ENCODE results near the gene ZSCAN5A. TPM values are rescaled to one million over a fixed set of nuclear protein-coding genes. Genes with fewer than 3 reads are reported as not detected.

The ZSCAN5A gene
- total RNA-seq, 1 donor from 2014 or later: 6.6 TPM

DNA sequence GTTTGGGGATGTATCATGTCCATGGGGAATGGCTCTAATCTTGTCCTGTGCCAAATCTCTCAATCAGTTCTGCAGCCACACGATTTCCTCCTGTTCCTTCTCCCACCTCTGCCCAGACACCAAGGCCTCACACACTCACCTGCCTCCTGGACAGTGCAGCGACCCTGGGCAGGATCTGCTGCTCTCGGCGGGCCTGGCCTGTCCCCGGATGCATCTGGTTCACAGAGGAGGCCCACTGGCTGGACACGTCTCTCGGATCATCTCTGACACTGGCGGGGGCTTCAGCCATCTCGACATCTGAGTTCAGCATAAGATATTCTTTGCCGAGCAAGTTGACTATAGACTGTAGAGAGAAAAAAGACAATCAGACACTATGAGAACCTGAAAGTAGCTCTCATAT lies 122.9 kb downstream of the ZSCAN5A start:
- Mint-ChIP-seq H3K36me3 (ENCODE audit: low read depth, unreplicated experiment) (no peaks in the 10 kb centered on the region), H3K4me3 (ENCODE audit: unreplicated experiment) (no peak overlapping the region), H3K4me1 (ENCODE audit: low read depth, unreplicated experiment) (no peaks in the 10 kb centered on the region), H3K9me3 (ENCODE audit: unreplicated experiment) (no peaks in the 10 kb centered on the region), H3K27ac (ENCODE audit: unreplicated experiment) (no peak overlapping the region), H3K27me3 (ENCODE audit: low read depth, unreplicated experiment) (peaks cover 8% of the 10 kb centered on the region)
- TF ChIP-seq, protein P1, sequence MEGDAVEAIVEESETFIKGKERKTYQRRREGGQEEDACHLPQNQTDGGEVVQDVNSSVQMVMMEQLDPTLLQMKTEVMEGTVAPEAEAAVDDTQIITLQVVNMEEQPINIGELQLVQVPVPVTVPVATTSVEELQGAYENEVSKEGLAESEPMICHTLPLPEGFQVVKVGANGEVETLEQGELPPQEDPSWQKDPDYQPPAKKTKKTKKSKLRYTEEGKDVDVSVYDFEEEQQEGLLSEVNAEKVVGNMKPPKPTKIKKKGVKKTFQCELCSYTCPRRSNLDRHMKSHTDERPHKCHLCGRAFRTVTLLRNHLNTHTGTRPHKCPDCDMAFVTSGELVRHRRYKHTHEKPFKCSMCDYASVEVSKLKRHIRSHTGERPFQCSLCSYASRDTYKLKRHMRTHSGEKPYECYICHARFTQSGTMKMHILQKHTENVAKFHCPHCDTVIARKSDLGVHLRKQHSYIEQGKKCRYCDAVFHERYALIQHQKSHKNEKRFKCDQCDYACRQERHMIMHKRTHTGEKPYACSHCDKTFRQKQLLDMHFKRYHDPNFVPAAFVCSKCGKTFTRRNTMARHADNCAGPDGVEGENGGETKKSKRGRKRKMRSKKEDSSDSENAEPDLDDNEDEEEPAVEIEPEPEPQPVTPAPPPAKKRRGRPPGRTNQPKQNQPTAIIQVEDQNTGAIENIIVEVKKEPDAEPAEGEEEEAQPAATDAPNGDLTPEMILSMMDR (IDR thresholded peaks at IDR 0.05; ENCODE audit: insufficient read depth, low read depth, low read length): no peak
- TF ChIP-seq EZH2 (IDR thresholded peaks at IDR 0.05; ENCODE audit: insufficient read depth, low read length): no peak
- Histone ChIP-seq H3K79me2 (ENCODE audit: insufficient read depth, low read length) (no peaks in the 10 kb centered on the region), H3K36me3 (ENCODE audit: insufficient read depth, low read length) (no peaks in the 10 kb centered on the region), H3K4me3 (ENCODE audit: insufficient read depth, low read depth, low read length) (no peak overlapping the region), H3K9me3 (ENCODE audit: insufficient read depth, low read depth, low read length) (no peaks in the 10 kb centered on the region), H3K4me2 (ENCODE audit: low read length) (no peak overlapping the region), H3K27me3 (ENCODE audit: insufficient read depth, low read length) (no peaks in the 10 kb centered on the region), H4K20me1 (ENCODE audit: insufficient read depth, low read length) (no peaks in the 10 kb centered on the region), H3K27ac (ENCODE audit: low read depth, low read length) (no peak overlapping the region), H2AFZ (ENCODE audit: low read depth, low read length) (no peak overlapping the region), H3K9ac (ENCODE audit: low read length) (no peak overlapping the region), H3K4me1 (ENCODE audit: insufficient read depth, low read length) (no peaks in the 10 kb centered on the region)
- DNase-seq (ENCODE audit: low read depth): no peak
- FAIRE-seq: no peak

DNA sequence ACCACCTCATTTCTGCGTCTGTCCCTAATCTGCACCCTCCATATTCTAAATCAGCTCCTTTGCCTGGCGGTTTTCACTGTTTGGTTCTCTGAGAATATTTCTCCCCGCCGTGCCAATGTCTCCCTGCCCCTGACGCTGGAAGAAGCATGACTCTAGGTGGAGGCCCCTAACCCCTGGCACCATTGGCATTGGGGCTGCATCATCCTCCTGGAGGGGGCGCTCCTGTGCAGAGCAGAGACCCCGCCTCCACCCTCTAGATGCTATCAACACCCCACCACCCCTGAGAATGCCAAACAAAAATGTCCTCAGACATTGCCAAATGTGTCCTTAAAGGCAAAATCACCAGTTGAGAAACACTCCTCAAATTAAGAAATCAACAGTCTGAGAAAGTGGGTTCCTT lies 123.5 kb downstream of the ZSCAN5A start:
- no peak overlapping the region for H3K27ac ChIP-seq (ENCODE audit: low read depth, low read length)
- Mint-ChIP-seq H3K4me1 (ENCODE audit: low read depth, unreplicated experiment) (no peaks in the 10 kb centered on the region), H3K36me3 (ENCODE audit: low read depth, unreplicated experiment) (no peaks in the 10 kb centered on the region)

DNA sequence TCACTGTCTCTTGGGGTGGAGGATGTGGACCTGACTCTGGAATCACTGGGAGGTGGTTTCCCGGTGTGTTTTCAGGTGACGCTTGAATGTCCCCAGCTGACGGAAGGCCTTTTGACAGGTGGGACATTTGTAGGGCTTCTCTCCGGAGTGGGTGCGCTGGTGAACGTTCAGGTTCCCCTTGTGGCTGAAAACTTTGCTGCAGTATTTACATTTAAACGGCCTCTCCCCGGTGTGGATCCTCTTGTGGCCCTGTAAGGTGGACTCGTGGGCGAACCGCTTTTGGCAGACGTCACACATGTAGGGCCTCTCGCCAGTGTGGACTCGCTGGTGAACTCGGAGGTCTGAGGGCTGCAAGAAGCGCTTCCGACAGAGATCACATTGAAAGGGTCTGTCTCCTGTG lies 124.9 kb downstream of the ZSCAN5A start:
- Mint-ChIP-seq H3K27me3 (ENCODE audit: low read depth, unreplicated experiment) (peaks cover 12% of the 10 kb centered on the region), H3K36me3 (ENCODE audit: low read depth, unreplicated experiment) (no peaks in the 10 kb centered on the region), H3K27ac (ENCODE audit: unreplicated experiment) (no peak overlapping the region), H3K9me3 (ENCODE audit: unreplicated experiment) (no peaks in the 10 kb centered on the region), H3K4me1 (ENCODE audit: low read depth, unreplicated experiment) (no peaks in the 10 kb centered on the region), H3K4me3 (ENCODE audit: unreplicated experiment) (no peak overlapping the region)
- Histone ChIP-seq H3K79me2 (ENCODE audit: insufficient read depth, low read length) (no peaks in the 10 kb centered on the region), H3K4me1 (ENCODE audit: insufficient read depth, low read length) (no peaks in the 10 kb centered on the region), H3K4me3 (ENCODE audit: insufficient read depth, low read depth, low read length) (no peak overlapping the region), H3K27me3 (ENCODE audit: insufficient read depth, low read length) (no peaks in the 10 kb centered on the region), H3K9me3 (ENCODE audit: insufficient read depth, low read depth, low read length) (no peaks in the 10 kb centered on the region), H3K4me2 (ENCODE audit: low read length) (no peak overlapping the region), H3K9ac (ENCODE audit: low read length) (no peak overlapping the region), H3K27ac (ENCODE audit: low read depth, low read length) (no peak overlapping the region), H4K20me1 (ENCODE audit: insufficient read depth, low read length) (no peaks in the 10 kb centered on the region), H3K36me3 (ENCODE audit: insufficient read depth, low read length) (no peaks in the 10 kb centered on the region), H2AFZ (ENCODE audit: low read depth, low read length) (no peak overlapping the region)
- no peak for TF ChIP-seq EZH2 (IDR thresholded peaks at IDR 0.05; ENCODE audit: insufficient read depth, low read length)
- TF ChIP-seq, protein P1 (IDR thresholded peaks at IDR 0.05; ENCODE audit: insufficient read depth, low read depth, low read length): no peak
- FAIRE-seq: no peak
- no peak for DNase-seq (ENCODE audit: low read depth)

More for the DNA sequence above, 123.5 kb downstream of the ZSCAN5A start:
- H3K27me3 ChIP-seq (ENCODE audit: insufficient read depth, low read length): no peaks in the 10 kb centered on the region
- no peaks in the 10 kb centered on the region for H3K79me2 ChIP-seq (ENCODE audit: insufficient read depth, low read length)
- H3K4me1 ChIP-seq (ENCODE audit: insufficient read depth, low read length): no peaks in the 10 kb centered on the region
- no peak overlapping the region for H3K4me3 ChIP-seq (ENCODE audit: insufficient read depth, low read depth, low read length)
- H3K4me2 ChIP-seq (ENCODE audit: low read length): no peak overlapping the region
- H3K9me3 ChIP-seq (ENCODE audit: insufficient read depth, low read depth, low read length): no peaks in the 10 kb centered on the region
- H2AFZ ChIP-seq (ENCODE audit: low read depth, low read length): no peak overlapping the region
- no peak overlapping the region for H3K4me3 Mint-ChIP-seq (ENCODE audit: unreplicated experiment)
- no peak overlapping the region for H3K27ac Mint-ChIP-seq (ENCODE audit: unreplicated experiment)
- peaks cover 8% of the 10 kb centered on the region for H3K27me3 Mint-ChIP-seq (ENCODE audit: low read depth, unreplicated experiment)
- no peaks in the 10 kb centered on the region for H3K9me3 Mint-ChIP-seq (ENCODE audit: unreplicated experiment)
- H4K20me1 ChIP-seq (ENCODE audit: insufficient read depth, low read length): no peaks in the 10 kb centered on the region
- no peak overlapping the region for H3K9ac ChIP-seq (ENCODE audit: low read length)
- no peak for DNase-seq (ENCODE audit: low read depth)
- no peak for TF ChIP-seq EZH2 (IDR thresholded peaks at IDR 0.05; ENCODE audit: insufficient read depth, low read length)
- TF ChIP-seq, protein P1 (IDR thresholded peaks at IDR 0.05; ENCODE audit: insufficient read depth, low read depth, low read length): no peak
- no peak for FAIRE-seq
- no peaks in the 10 kb centered on the region for H3K36me3 ChIP-seq (ENCODE audit: insufficient read depth, low read length)

Data from astrocyte (in vitro differentiated cells and primary cell).